Measurements from ENCODE around the gene NAT10.
"Not testable (repeated sequence)": the region's sequence is repeated elsewhere in the genome, so short reads cannot be mapped to it uniquely, and the experiment has no call there.

NAT10 gene

DNA sequence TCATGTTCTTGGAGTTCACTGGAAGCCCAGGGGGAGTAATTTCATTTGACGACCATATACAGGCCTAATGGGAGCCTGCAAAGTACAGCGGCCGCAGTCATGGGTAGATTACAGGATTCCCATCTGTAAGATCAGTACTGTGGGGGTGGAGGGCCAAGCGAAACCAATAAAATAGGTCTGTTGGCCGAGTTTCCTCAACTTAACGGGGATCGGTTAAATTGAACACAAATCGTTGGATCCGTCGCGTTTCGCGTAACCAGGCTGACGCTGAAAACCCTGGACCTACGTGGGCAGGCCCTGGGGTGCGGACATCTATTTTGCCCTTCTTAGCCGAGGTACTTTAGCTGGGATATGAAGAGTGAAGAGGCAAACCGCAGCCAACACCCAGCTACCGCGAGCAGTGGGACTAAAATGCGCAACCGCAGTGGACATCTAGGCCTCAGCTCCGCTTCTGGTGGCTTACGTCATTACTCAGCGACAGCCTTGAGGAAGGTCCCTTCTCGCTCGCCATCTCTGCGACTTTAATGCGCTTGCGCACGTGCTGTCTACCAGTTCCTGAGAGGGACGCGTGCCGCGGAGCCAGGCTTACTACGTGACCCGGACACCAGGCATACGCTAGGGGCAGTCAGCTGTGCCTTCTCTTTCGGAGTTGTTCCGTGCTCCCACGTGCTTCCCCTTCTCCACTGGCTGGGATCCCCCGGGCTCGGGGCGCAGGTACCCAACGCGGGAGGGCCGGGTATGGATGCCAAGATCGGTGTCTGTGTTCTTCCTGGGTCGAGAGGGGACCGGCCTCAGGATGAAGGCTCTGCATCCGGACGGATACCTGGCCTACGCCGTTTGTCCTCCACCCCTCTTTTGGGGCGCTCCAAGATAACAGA lies at the start of gene NAT10:
Gene NAT10 (plus strand): TSS at position 551 of the 878 bp plus-strand sequence. CDS start 2,597 bp downstream, outside the sequence.
- ATAC-seq = peak; percentile 93
- DNase-seq = peak; percentile 96

DNA sequence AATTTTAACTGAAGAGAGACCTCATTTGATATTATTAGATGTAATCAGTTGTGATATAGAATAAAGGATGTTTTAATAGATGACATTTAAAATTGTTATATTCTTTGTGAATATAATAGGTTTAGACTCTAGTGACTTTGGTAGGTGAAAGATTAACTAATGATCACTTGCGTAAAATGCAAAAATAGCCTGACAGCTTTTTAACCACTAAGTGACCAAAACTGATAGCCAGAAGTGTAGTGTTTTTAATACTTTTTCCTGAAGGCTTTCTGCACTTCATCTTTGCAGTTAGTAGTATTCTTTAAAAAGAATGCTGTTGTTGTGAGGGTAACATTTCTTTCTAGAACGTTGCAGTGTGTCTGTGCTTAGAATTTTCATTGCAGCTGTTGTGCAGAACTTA lies 48.8 kb upstream of the NAT10 start:
- no peak for DNase-seq

DNA sequence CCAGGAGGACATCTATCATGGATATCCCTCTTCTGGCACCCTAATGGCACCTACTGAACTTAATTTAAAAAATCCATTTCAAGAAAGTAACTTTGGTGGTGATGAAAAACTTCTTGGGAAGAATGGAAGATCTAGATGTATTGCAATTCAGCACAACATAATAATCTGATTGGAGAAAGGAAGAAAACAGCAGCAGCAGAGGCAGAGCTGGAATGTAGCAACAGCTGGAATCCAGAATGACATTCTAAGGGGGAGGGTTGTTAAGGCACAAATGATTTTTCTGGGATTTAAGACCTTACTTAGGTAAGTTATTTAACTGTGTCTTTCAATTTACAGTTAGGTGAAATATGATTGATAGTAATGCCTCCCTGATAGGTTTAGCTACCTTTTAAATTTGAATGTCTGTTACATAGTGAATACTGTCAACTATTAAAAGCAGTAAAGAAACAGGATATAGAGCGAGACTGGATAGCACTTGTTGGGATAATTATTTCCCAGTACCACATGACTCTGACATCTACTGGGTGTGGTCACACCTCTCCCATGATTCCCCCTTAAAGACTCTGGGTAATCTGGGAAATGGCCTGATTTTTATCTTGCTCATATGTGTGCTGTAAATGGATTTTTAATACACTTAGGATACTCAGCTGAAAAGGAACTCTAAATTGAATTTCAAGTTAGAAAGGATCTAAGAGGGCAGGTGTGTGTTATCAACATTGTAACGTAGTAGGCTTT lies 42.2 kb upstream of the NAT10 start:
- DNase-seq = no peak
- no peak for ATAC-seq

More for the DNA sequence above, 48.8 kb upstream of the NAT10 start:
- no peak for ATAC-seq

DNA sequence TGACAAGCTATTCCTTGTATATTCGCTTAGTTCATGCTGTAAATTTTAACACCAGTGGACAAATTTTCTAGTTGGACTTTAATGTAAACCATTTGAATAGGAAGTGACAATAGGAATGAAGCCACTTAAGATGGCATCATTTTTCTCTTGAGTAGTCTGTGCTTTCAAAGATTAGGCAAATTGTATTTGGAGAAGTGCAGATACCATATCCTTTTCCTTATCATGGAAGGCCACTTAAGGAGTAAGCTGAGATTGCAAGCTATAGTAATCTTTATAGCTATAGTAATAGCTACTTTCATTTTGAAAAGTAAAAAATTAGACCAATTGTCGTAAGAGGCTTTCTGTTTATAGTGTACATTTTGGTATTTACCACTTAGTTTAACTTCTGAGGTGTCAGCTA lies 41.1 kb upstream of the NAT10 start:
- ATAC-seq (no peak), DNase-seq (no peak)

DNA sequence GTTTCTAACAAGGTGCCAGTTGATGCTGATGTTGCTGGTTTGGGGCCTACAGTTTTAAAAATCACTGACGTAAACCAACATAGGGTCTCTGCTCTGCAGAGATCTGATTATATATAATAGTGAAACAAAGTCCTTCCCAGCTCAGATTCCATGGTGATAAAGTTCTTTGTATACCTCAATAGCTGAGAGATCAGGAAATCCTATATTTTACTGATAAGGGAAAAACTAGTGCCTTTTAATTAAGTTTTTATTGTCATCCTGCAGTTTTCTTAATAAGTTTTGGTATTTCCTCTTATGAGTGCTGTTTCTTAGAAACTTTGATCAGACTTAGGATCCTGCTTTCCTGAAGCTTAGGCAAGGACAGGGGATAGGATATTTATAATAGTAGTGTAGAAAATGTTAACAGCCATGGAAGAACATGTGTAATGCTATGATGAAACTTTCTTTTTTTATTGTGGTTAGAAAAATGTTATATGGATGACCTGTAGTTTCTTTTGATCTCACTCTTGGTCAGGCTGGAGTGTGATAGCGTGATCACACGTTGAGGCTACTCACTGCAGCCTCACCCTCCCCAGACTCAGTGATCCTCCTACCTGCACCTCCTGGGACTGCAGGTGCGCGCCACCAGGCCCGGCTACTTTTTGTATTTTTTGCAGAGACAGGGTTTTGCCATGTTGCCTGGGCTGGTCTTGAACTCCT lies 39.8 kb upstream of the NAT10 start:
- ATAC-seq = peak; percentile 72
- peak; percentile 27 for DNase-seq

DNA sequence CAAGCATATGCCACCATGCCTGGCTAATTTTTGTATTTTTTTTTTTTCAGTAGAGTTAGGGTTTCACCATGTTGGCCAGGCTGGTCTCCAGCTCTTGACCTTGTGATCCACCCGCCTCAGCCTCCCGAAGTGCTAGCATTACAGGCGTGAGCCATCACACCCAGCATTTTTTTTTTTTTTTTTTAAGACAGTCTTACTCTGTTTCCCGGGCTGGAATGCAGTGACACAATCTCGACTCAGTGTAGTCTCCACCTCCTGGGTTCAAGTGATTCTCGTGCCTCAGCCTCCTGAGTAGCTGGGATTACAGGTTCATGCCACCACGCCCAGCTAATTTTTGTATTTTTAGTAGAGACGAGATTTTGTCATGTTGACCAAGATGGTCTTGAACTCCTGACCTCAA lies 38.7 kb upstream of the NAT10 start:
- ATAC-seq, DNase-seq: not testable (repeated sequence)

DNA sequence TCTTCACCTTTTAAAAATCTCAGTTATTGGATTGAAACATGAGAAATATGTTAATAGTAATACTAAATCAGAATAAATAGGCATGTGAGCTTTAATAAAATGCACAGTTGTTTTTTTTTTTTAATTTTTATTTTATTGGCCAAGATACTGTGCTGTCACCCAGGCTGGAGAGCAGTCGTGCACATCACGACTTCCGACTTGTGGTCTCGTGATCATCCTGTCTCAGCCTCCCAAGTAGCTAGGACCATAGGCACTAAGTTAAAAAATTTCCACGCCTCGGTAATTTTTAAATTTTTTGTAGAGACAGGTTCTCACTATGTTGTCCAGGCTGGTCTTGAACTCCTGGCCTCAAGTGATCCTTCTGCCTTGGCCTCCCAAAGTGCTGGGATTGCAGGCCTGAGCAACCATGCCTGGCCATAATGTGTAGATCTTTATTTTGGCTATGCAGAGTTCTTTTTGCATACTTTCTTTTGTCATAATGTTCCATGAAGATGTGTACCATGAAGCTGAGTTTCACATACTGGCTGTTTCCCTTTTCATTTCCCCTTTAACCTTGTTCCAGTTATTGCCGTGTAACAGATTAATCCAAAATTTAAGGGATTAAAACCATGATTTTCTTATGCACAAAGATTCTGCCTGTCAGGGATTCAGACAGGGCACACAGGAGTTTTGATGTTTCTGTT lies 37.9 kb upstream of the NAT10 start:
- DNase-seq = no peak
- no peak for ATAC-seq

DNA sequence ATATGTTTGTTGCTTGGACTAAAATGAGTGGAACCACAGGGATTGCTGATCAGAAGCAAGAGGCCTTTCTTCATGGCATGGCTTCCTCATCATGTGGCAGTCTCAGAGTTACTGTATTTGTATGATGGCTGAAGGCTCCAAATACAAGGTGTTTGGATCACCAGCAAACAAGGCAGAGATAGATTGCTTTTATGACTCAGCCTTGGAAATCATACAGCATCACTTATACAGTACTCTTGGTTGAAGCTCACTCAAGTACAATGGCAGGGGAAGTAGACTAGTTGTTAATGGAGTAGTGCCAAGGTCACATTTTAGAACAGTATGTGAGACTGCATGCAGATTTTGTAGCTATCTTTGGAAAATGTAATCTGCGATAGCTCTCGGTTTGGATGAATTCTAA lies 37.3 kb upstream of the NAT10 start:
- no peak for ATAC-seq
- DNase-seq = no peak

DNA sequence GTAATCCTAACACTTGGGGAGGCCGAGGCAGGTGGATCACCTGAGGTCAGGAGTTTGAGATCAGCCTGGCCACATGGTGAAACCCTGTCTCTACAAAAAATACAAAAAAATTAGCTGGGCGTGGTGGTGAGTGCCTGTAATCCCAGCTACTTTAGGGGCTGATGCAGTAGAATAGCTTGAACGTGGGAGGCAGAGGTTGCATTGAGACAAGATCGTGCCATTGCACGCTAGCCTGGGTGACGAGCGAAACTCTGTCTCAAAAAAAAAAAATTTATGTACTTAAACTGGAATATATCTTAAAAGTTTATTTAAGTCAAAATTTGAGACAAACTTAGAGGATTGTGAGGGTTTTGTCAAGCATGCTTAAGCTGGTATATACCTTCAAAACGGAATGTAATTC lies 34.1 kb upstream of the NAT10 start:
- ATAC-seq, DNase-seq: not testable (repeated sequence)

DNA sequence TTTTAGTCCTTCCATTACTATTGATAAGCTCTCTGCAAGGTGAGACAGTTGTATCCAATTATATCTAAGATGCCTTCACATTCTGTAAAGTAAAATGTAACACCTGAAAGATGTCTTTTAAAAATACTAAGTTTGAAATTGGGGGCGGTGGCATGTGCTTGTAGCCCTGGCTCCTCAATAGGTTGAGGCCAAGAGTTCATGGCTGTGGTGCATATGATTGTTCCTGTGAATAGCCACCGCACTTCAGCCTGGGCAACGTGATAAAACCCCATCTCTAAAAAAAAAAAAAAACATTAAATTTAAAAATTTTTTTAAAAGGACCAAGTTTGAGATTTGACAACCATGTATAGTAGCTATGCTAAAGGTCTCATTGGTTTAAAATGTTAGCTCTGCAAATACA lies 33.4 kb upstream of the NAT10 start:
- DNase-seq (no peak), ATAC-seq (no peak)

DNA sequence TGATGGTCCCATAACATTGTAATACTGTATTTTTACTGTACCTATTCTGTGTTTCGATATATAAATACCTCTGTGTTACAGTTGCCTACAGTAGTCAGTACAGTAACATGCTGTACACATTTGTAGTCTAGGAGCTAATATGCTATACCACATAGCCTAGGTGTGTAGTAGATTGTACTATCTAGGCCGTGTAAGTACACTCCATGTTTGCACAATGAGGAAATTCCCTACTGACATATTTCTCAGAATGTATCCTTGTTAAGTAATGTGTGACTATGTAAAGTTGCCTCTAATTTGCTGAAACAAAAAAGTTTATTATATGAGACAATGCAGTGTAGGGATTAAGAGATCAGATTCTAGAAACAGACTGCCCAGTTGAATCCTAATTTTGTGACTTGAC lies 32.6 kb upstream of the NAT10 start:
- DNase-seq (no peak), ATAC-seq (no peak)

DNA sequence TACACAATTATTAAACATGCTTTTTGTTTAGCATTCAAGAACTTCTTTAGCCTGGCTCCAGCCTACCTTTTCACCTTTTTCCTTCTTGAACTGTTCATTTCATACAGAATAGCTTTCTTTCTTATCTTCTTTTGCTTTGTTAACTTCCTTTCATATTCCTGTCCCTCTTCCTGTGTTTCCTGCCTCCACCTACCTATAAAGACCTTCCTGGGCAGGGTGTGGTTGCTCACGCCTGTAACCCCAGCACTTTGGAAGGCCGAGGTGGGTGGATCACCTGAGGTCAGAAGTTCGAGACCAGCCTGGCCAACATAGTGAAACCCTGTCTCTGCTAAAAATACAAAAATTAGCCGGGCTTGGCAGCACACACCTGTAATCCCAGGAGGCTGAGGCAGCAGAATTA lies 31.0 kb upstream of the NAT10 start:
- ATAC-seq = no peak
- no peak for DNase-seq

DNA sequence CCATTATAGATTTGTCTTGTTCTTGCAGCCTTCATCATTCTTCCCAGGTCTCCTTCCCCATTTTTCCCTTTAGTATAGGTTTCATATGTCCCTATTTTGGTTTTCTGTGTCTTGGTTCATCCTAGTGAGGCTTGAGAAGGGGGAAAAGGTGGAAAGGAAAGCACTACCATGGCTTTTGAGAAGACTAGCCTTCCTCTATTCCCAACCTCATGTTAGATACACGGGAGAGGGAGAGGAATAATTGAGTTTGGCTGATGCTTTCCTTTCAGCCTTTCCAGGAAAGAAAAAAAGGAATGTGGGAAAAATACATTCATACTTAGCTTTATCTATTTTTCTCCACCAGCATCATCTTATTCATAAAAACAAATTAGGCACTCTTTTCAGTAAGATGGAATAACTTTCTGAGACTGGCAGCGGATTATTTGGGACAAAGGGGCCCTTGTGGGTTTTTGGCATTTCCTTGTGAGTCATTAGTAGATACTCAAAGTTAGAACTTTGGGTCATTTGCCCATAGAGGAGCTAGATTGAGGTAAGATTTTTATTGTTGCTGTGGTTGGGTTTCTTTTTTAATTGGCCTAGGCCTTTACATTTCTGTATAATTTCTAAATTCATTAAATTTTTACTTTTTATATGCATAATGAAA lies 30.1 kb upstream of the NAT10 start:
- DNase-seq (no peak), ATAC-seq (no peak)

DNA sequence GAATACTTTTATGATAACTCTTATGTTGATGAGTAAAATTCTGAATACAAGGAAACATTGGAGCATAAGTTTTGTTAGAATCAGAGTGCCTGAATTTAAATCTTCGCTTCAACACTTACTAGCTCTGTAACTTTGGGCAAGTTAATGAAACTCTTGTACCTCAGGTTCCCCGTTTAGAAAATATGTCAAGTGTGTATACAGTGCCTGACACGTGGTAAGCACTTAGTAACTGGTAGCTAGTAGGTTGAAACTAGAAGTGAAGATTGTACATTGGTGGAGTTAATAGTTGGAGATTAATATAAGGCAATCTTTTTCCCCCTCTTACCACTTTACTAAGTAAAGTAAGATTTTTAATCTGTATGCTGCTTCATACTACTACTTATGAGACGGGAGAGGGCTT lies 24.8 kb upstream of the NAT10 start:
- no peak for ATAC-seq
- no peak for DNase-seq

DNA sequence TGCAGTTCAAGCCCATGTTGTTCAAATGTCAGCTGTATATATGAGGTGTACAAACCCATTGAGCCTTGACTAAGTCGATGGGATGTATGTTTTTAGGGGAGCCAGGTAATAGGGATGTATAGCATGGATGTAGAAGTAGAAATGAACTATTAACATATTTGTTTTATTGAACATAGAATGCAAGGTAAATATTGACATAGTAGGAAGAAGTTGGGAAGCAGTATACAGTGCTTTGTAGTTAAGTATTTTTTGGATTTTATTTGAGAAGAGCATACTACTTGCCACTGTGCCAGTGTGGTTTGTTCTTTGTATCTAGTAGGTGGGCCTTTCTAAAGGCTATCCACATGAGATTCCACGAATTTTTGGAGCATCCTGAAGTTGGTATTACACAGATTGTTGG lies 20.8 kb upstream of the NAT10 start:
- DNase-seq (no peak), ATAC-seq (no peak)

DNA sequence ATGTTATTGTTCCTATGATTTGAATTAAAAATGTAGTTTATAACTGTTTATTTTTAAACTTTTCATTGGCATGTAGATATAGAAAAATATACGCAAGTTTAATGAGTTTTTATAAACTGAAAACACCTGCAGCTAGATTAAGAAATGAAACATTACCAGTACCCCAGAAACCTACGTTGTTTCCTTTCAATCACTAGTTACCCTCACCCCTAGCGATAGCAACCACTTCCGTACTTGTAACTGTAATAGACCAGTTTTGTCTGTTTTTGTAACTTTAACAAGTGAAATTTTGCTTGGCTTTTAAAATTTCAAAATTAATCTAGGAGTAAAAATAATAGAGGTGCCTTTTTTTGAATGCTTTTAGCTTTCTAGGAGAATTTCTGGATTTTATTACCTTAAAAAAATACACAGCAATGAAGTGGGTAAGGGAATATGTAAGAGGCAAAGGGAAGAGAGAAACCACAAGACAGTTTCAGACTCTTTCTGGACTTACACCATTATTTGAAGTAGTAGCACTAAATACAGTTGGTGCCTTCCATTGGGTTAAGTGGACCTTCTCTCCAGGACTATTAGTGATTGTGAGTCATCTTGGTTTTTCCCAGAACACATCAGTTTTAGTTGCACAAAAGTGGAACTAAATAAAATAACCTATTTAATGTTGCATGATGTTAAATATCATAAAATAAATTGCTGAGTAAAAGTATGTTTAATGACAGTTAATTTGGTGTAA lies 18.7 kb upstream of the NAT10 start:
- DNase-seq = no peak
- ATAC-seq = no peak

DNA sequence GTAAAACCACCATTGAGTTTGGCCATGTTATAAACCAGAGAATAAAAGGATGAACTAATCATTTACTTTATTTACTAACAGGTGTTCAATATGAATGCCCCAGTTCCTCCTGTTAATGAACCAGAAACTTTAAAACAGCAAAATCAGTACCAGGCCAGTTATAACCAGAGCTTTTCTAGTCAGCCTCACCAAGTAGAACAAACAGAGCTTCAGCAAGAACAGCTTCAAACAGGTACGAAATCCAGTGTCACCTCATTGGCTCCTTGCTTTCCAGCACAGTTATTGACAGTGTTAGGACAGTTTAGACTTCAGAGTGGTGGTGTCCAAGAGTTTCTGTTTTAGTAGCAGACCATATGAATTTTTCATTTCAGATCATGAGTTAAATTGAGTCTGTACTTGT lies 13.6 kb upstream of the NAT10 start:
- no peak for ATAC-seq
- no peak for DNase-seq

DNA sequence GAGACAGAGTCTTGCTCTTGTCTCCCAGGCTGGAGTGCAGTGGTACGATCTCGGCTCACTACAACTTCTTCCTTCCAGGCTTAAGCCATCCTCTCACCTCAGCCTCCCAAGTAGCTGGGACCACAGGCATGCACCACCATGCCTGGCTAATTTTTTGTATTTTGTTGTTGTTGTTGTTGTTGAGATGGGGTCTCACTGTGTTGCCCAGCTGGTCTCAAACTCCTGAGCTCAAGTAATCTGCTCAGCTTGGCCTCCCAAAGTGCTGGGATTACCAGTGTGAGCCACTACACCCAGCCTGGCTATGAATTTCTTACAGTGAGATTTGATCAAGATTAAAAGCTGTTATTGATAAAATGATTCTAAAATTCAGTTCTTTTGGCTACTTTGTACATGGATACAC lies 10.5 kb upstream of the NAT10 start:
- DNase-seq, ATAC-seq: not testable (repeated sequence)

DNA sequence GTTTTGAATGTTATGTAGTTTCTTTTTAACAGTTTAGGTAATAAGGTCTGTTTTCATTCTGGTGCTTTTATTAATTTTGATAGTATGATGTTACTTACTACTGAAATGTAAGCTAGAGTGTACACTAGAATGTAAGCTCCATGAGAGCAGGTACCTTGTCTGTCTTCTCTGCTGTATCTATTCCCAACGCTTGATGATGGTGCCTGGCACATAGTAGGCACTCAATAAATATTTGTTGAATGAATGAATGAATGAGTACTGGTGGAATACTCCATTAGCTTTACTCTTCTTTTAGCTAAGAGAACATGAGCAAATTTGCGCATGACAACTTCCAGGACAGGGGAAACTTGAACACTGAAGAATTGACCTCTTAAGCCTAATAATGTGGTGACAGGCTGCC lies 6.6 kb upstream of the NAT10 start:
- no peak for DNase-seq
- ATAC-seq = no peak

DNA sequence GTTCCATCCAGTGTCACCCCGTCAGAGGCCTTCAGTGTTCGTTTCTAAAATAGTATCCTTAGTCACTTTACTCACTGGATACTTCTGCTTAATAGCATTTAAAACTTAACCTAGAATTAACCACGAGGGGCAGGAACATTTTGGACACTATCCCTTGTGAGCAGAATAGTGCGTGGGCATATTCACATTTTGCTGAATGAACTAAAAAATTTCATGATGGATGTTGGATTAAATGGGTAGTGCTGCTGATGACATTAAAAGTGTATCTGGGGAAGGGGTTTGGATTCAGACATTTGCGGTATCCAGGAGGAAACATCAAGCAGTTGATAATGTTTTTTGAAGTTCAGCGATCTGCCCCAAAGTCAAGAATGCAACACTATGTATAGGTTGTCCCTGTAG lies 750 bp upstream of the NAT10 start:
- DNase-seq (no peak), ATAC-seq (no peak)

DNA sequence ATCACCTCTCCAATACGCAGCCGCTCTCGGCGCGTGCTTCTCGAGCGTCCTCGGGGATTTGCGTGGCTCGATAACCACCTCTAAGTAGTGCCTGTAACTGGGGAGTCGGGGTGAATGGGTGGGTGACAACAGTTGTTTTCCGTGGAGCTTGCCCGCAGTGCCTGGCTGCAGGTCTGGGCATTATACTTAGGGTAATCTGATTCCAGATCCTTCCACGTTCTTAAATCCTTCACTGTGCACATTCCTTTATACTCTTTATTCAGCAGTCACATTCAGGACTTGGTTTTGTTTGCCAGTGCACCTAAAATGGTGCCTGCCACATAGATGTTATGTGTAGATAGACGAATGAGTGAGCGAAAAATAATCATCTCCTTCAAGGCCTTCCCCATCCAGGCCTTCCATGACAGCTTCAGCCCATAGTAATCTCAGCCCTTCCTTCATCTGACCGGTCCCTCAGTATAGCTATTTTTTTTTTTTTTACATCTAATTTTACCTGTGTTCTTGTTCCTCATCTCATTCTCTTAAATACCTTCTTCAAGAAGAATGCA lies 602 bp downstream of the NAT10 start:
- no peak for DNase-seq
- ATAC-seq = no peak
